GM21390 (cell line): Measurements from ENCODE around the gene UBL4B.

Experiments
- ATAC-seq: cut with Tn5 transposase; IDR thresholded peaks from one replicate; pipeline ENCODE4 v1.9.1; 2021; ENCODE audit not compliant: unreplicated experiment

Gene UBL4B

GRCh38 chr1:110151175-110151669 is 39.0 kb downstream of the UBL4B start:
- no peak for ATAC-seq

GRCh38 chr1:110152133-110152785 is 40.0 kb downstream of the UBL4B start:
- ATAC-seq = no peak

- ATAC-seq = no peak
These were observed 41.2 kb downstream of the UBL4B start for GRCh38 chr1:110153407-110153950.

- no peak for ATAC-seq
These were observed 43.8 kb downstream of the UBL4B start for GRCh38 chr1:110155878-110156522.

GRCh38 chr1:110158261-110158660 is 46.0 kb downstream of the UBL4B start:
- no peak for ATAC-seq

- no peak for ATAC-seq
These were observed 46.9 kb downstream of the UBL4B start for GRCh38 chr1:110159168-110159567.

GRCh38 chr1:110160538-110161100 is 48.4 kb downstream of the UBL4B start:
- no peak for ATAC-seq

- no peak for ATAC-seq
These were observed 48.9 kb downstream of the UBL4B start for GRCh38 chr1:110161165-110161564.

GRCh38 chr1:110161849-110162248 is 49.6 kb downstream of the UBL4B start:
- ATAC-seq = no peak
